ENCODE results near the gene GABARAP.
A peak's percentile ranks its signal among the peaks of the same experiment; 100 is the strongest.

The GABARAP gene

GRCh38 chr17:7279448-7279847, 37.2 kb upstream of the GABARAP start:
- H3K27ac ChIP-seq: peak overlapping the region; percentile 81
- ChIA-PET CTCF (interaction anchor here (0.6 to 4.4 kb wide), 4 partner anchors 11 to 45 kb away, joined by 3 to 48 read pairs (median 4); partner anchors contain the start of gene DVL2), POLR2A (ENCODE audit: low non-redundant PET) (no interaction called here)
- no peak for DNase-seq (ENCODE audit: low spot score)
- TF ChIP-seq CTCF (conservative IDR thresholded peaks at IDR 0.05; ENCODE audit: low read depth): no peak

GRCh38 chr17:7266784-7267183, 24.5 kb upstream of the GABARAP start:
- no peak for TF ChIP-seq CTCF (conservative IDR thresholded peaks at IDR 0.05; ENCODE audit: low read depth)
- DNase-seq (ENCODE audit: low spot score): no peak
- ChIA-PET CTCF (interaction anchor here (0.6 kb wide), 1 partner anchor 14 kb away, joined by 4 read pairs; no protein-coding TSS in a partner anchor), POLR2A (ENCODE audit: low non-redundant PET) (interaction anchor here (0.7 kb wide), 1 partner anchor 70 kb away, joined by 3 read pairs; the partner anchor contains the start of gene ACAP1)
- no peak overlapping the region for H3K27ac ChIP-seq

GRCh38 chr17:7263801-7264078, 21.5 kb upstream of the GABARAP start:
- peak overlapping the region; percentile 40 for H3K27ac ChIP-seq
- no peak for DNase-seq (ENCODE audit: low spot score)
- ChIA-PET POLR2A (ENCODE audit: low non-redundant PET) (interaction anchor here (1.1 kb wide), 1 partner anchor 66 kb away, joined by 3 read pairs; no protein-coding TSS in a partner anchor), CTCF (interaction anchor here (0.6 to 0.7 kb wide), 2 partner anchors 32 to 66 kb away, joined by 3 to 5 read pairs; no protein-coding TSS in a partner anchor)
- no peak for TF ChIP-seq CTCF (conservative IDR thresholded peaks at IDR 0.05; ENCODE audit: low read depth)

GRCh38 chr17:7262935-7263800, 20.9 kb upstream of the GABARAP start:
- peak; percentile 79 for DNase-seq (ENCODE audit: low spot score)
- H3K27ac ChIP-seq: peak overlapping the region; percentile 40
- CTCF ChIA-PET: interaction anchor here (0.6 to 1.8 kb wide), 4 partner anchors 33 to 425 kb away, joined by 3 to 5 read pairs (median 4); no protein-coding TSS in a partner anchor

GRCh38 chr17:7262192-7262934, 20.1 kb upstream of the GABARAP start, which contains the start of gene CLDN7:
TSS of gene CLDN7 (minus strand) at chr17:7262478. CDS start at chr17:7262043, 435 bp downstream.
- TF ChIP-seq CTCF (conservative IDR thresholded peaks at IDR 0.05; ENCODE audit: low read depth): no peak
- peak within 1 kb of the TSS; percentile 79 for H3K27ac ChIP-seq
- DNase-seq (ENCODE audit: low spot score): peak; percentile 95
- POLR2A ChIA-PET (ENCODE audit: low non-redundant PET): interaction anchor here (0.6 kb wide), 1 partner anchor 1768 kb away, joined by 3 read pairs; no protein-coding TSS in a partner anchor
- CTCF ChIA-PET: interaction anchor here (1.8 kb wide), 1 partner anchor 34 kb away, joined by 4 read pairs; no protein-coding TSS in a partner anchor

More at GRCh38 chr17:7262935-7263800, 20.9 kb upstream of the GABARAP start:
- POLR2A ChIA-PET (ENCODE audit: low non-redundant PET): interaction anchor here (0.6 kb wide), 1 partner anchor 1769 kb away, joined by 3 read pairs; no protein-coding TSS in a partner anchor
- no peak for TF ChIP-seq CTCF (conservative IDR thresholded peaks at IDR 0.05; ENCODE audit: low read depth)

All from RWPE1 (cell line).